NCI-H1092 treated with DMSO at 0.1 percent for 48 hours (cell line): ENCODE data around the gene KCNA3.

Experiments
- DNase-seq: peaks from one replicate; lab custom pipeline; 2025; lab: John Stamatoyannopoulos, UW

KCNA3 gene

GRCh38 chr1:110674337-110675059 is at the start of gene KCNA3:
Gene KCNA3, minus strand, starts transcription at chr1:110674940. Its CDS starts 131 bp downstream, at chr1:110674809.
- DNase-seq, result peak; percentile 62

GRCh38 chr1:110722807-110723206 is 48.1 kb upstream of the KCNA3 start:
- DNase-seq, result no peak

- DNase-seq, result no peak
Measured at GRCh38 chr1:110719908-110720307, 45.2 kb upstream of the KCNA3 start.

- peak; percentile 35 for DNase-seq
Measured at GRCh38 chr1:110718452-110718851, 43.7 kb upstream of the KCNA3 start.

- no peak for DNase-seq
Measured at GRCh38 chr1:110717179-110717578, 42.4 kb upstream of the KCNA3 start.

- no peak for DNase-seq
Measured at GRCh38 chr1:110714374-110714995, 39.7 kb upstream of the KCNA3 start.

- no peak for DNase-seq
Measured at GRCh38 chr1:110713221-110713620, 38.5 kb upstream of the KCNA3 start.

- DNase-seq, result no peak
Measured at GRCh38 chr1:110710314-110710713, 35.6 kb upstream of the KCNA3 start.

- no peak for DNase-seq
Measured at GRCh38 chr1:110708974-110709440, 34.3 kb upstream of the KCNA3 start.

- no peak for DNase-seq
Measured at GRCh38 chr1:110707232-110707631, 32.5 kb upstream of the KCNA3 start.

GRCh38 chr1:110706621-110707020 is 31.9 kb upstream of the KCNA3 start:
- DNase-seq, result no peak

GRCh38 chr1:110702260-110702659 is 27.5 kb upstream of the KCNA3 start:
- DNase-seq, result no peak

- no peak for DNase-seq
Measured at GRCh38 chr1:110700767-110701166, 26.0 kb upstream of the KCNA3 start.

- DNase-seq, result no peak
Measured at GRCh38 chr1:110697606-110698005, 22.9 kb upstream of the KCNA3 start.

GRCh38 chr1:110696818-110697217 is 22.1 kb upstream of the KCNA3 start:
- DNase-seq, result no peak

GRCh38 chr1:110690709-110691365 is 16.1 kb upstream of the KCNA3 start:
- DNase-seq, result no peak

GRCh38 chr1:110689868-110690267 is 15.1 kb upstream of the KCNA3 start:
- DNase-seq, result no peak

- DNase-seq, result no peak
Measured at GRCh38 chr1:110688514-110688913, 13.8 kb upstream of the KCNA3 start.

GRCh38 chr1:110687250-110687649 is 12.5 kb upstream of the KCNA3 start:
- peak; percentile 34 for DNase-seq

GRCh38 chr1:110686188-110686587 is 11.4 kb upstream of the KCNA3 start:
- no peak for DNase-seq

GRCh38 chr1:110684491-110684890 is 9.8 kb upstream of the KCNA3 start:
- DNase-seq, result no peak

- DNase-seq, result no peak
Measured at GRCh38 chr1:110682898-110683297, 8.2 kb upstream of the KCNA3 start.
